ENCODE results near the gene ZNF157.

Gene ZNF157

DNA sequence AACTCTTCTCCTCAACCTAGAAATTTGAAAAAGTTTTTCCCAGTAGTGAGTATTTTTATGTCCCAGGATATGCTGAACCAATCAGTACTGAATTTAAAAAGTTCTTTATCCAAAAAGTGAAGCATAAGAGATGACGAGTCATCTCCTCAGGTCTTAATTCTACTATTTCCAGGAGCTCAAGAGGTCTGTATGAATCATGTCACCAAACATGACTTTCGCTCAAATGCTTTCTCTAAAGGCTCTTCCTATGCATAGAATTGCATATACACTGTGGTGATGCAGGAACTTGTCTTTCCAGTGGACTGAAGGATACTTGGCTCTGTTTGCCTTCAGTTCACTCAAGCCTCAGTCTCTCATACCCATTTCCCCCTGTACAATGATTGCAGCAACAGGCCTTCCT lies 76.6 kb downstream of the ZNF157 start:
- DNase-seq (ENCODE audit: low read depth): no peak
- TF ChIP-seq, protein P1, sequence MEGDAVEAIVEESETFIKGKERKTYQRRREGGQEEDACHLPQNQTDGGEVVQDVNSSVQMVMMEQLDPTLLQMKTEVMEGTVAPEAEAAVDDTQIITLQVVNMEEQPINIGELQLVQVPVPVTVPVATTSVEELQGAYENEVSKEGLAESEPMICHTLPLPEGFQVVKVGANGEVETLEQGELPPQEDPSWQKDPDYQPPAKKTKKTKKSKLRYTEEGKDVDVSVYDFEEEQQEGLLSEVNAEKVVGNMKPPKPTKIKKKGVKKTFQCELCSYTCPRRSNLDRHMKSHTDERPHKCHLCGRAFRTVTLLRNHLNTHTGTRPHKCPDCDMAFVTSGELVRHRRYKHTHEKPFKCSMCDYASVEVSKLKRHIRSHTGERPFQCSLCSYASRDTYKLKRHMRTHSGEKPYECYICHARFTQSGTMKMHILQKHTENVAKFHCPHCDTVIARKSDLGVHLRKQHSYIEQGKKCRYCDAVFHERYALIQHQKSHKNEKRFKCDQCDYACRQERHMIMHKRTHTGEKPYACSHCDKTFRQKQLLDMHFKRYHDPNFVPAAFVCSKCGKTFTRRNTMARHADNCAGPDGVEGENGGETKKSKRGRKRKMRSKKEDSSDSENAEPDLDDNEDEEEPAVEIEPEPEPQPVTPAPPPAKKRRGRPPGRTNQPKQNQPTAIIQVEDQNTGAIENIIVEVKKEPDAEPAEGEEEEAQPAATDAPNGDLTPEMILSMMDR (IDR thresholded peaks at IDR 0.05; ENCODE audit: insufficient read depth, low read depth, low read length, missing control alignments): no peak
- no peak overlapping the region for H3K4me3 ChIP-seq (ENCODE audit: low read depth, low read length)

GRCh38 chrX:47447607-47448006 lies 77.2 kb downstream of the ZNF157 start:
- TF ChIP-seq, protein P1 (IDR thresholded peaks at IDR 0.05; ENCODE audit: insufficient read depth, low read depth, low read length, missing control alignments): no peak
- DNase-seq (ENCODE audit: low read depth): no peak
- H3K4me3 ChIP-seq (ENCODE audit: low read depth, low read length): no peak overlapping the region

DNA sequence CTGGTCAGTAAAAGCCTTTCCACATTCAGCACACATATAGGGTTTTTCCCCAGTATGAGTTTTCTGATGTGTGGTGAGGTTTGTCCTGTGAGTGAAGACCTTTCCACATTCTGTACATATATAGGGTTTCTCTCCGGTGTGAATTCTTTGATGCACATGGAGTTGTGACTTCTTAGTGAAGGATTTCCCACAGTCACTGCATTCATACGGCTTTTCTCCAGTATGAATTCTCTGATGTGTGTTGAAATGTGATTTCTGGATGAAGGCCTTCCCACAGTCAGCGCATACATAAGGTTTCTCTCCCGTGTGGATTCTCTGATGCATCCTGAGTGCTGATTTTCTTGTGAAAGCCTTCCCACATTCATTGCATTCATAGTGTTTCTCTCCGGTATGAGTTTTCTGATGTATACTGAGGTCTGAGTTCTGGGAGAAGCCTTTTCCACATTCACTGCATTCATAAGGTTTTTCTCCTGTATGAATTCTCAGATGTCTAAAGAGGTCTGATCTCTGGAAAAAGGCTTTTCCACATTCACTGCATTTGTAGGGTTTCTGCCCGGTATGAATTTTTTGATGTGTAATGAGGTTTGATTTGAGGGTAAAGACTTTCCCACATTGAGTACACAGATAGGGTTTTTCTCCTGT lies 77.9 kb downstream of the ZNF157 start:
- DNase-seq (ENCODE audit: low read depth): no peak
- H3K4me3 ChIP-seq (ENCODE audit: low read depth, low read length): no peak overlapping the region
- TF ChIP-seq, protein P1 (IDR thresholded peaks at IDR 0.05; ENCODE audit: insufficient read depth, low read depth, low read length, missing control alignments): no peak

GRCh38 chrX:47452112-47452511 lies 81.7 kb downstream of the ZNF157 start:
- DNase-seq (ENCODE audit: low read depth): no peak
- TF ChIP-seq, protein P1 (IDR thresholded peaks at IDR 0.05; ENCODE audit: insufficient read depth, low read depth, low read length, missing control alignments): no peak
- H3K4me3 ChIP-seq (ENCODE audit: low read depth, low read length): no peak overlapping the region

- H3K4me3 ChIP-seq (ENCODE audit: low read depth, low read length): no peak overlapping the region
- TF ChIP-seq, protein P1 (IDR thresholded peaks at IDR 0.05; ENCODE audit: insufficient read depth, low read depth, low read length, missing control alignments): no peak
- DNase-seq (ENCODE audit: low read depth): no peak
Measured at GRCh38 chrX:47456080-47456479, 85.7 kb downstream of the ZNF157 start.

DNA sequence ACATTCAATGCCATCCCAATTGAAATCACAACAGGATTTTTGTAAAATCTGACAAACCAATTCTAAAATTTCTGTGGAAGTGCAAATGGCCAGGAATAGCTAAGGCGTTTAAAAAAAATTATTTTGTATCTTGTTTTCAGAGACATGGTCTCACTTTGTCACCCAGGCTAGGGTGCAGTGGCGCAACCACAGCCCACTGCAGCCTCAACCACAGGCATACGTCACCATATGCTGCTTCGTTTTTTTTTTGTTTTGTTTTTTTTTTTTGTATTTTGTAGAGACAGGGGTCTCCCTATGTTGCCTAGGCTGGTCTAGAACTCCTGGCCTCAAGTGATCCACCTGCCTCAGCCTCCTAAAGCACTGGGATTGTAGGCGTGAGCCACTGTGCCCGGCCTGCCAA lies 88.2 kb downstream of the ZNF157 start:
- DNase-seq (ENCODE audit: low read depth): no peak
- no peak overlapping the region for H3K4me3 ChIP-seq (ENCODE audit: low read depth, low read length)
- TF ChIP-seq, protein P1 (IDR thresholded peaks at IDR 0.05; ENCODE audit: insufficient read depth, low read depth, low read length, missing control alignments): no peak

- TF ChIP-seq, protein P1 (IDR thresholded peaks at IDR 0.05; ENCODE audit: insufficient read depth, low read depth, low read length, missing control alignments): no peak
- H3K4me3 ChIP-seq (ENCODE audit: low read depth, low read length): no peak overlapping the region
Measured at GRCh38 chrX:47460561-47460960, 90.2 kb downstream of the ZNF157 start.

More at GRCh38 chrX:47460561-47460960, 90.2 kb downstream of the ZNF157 start:
- no peak for DNase-seq (ENCODE audit: low read depth)
